ENCODE data around the gene PSG7.
"Not testable (repeated sequence)": the region's sequence is repeated elsewhere in the genome, so short reads cannot be mapped to it uniquely, and the experiment has no call there.

- not testable (repeated sequence) for TF ChIP-seq CTCF, POLR2A (IDR thresholded peaks at IDR 0.05)
Observed at GRCh38 chr19:42874901-42875813, 61.9 kb downstream of the PSG7 start.

All from transverse colon (tissue), 3 donors.